A673 (cell line): ENCODE results near the gene ATG10.

Experiments
- EZH2 ChIP-seq: fragments of 200-600 bp; sonication (generic); IDR thresholded peaks from 2 replicates; pipeline ENCODE4 v1.6.1; 2017; ENCODE audit warnings: borderline replicate concordance, low read depth, mild to moderate bottlenecking, mixed read lengths, antibody characterized with exemption, low read length; ENCODE audit not compliant: poor library complexity, severe bottlenecking
- TF ChIP-seq, protein P1 (sequence below): fragments of 300-800, 200-600 bp; sonication (generic); conservative IDR thresholded peaks from 2 replicates; pipeline ENCODE4 v1.5.1; 2017; ENCODE audit warnings: low read depth, mild to moderate bottlenecking, antibody characterized with exemption, low read length, moderate library complexity, mixed read lengths

DNA sequence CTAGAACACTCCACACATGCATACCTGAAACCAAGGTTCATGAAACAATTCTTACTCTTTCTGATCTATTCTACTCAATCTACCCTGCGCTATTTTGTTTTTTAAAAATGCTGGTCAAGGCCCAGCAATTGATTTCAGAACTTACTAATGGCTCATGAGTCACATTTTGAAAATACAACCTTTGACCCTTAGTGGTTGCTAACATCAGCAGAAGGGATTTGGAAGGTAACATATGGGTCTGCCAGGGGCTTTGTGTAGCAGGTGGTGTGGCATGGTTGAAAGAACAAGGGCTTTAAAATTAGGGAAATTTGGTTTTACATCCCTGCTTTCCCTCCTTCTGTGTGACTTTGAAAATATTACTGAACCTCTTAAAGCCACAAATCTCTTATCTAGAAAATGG, 101.4 kb downstream of the ATG10 start:
- TF ChIP-seq, protein P1, sequence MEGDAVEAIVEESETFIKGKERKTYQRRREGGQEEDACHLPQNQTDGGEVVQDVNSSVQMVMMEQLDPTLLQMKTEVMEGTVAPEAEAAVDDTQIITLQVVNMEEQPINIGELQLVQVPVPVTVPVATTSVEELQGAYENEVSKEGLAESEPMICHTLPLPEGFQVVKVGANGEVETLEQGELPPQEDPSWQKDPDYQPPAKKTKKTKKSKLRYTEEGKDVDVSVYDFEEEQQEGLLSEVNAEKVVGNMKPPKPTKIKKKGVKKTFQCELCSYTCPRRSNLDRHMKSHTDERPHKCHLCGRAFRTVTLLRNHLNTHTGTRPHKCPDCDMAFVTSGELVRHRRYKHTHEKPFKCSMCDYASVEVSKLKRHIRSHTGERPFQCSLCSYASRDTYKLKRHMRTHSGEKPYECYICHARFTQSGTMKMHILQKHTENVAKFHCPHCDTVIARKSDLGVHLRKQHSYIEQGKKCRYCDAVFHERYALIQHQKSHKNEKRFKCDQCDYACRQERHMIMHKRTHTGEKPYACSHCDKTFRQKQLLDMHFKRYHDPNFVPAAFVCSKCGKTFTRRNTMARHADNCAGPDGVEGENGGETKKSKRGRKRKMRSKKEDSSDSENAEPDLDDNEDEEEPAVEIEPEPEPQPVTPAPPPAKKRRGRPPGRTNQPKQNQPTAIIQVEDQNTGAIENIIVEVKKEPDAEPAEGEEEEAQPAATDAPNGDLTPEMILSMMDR = no peak
- no peak for TF ChIP-seq EZH2
